NT2/D1 (cell line): ENCODE results near the gene PRKAR1A.

Experiments
- SUZ12 ChIP-seq: IDR thresholded peaks from 2 replicates; pipeline ENCODE4 v1.6.1; 2011; ENCODE audit not compliant: insufficient read length, insufficient read depth; ENCODE audit errors: extremely low read depth
- YY1 ChIP-seq: IDR thresholded peaks from 2 replicates; pipeline ENCODE4 v1.6.1; 2011; ENCODE audit not compliant: insufficient read length, insufficient read depth
- ZNF274 ChIP-seq: IDR thresholded peaks from 2 replicates; pipeline ENCODE4 v1.6.1; 2011; ENCODE audit warnings: mild to moderate bottlenecking, low read depth, low read length

GRCh38 chr17:68542698-68543463 lies 30.7 kb downstream of the PRKAR1A start:
- no peak for TF ChIP-seq ZNF274
- no peak for TF ChIP-seq YY1
- TF ChIP-seq SUZ12: no peak
